IPS-18a (cell line): Measurements from ENCODE around the gene STRBP.
"Not testable (repeated sequence)": the region's sequence is repeated elsewhere in the genome, so short reads cannot be mapped to it uniquely, and the experiment has no call there.

Experiments used
- H3K27ac ChIP-seq: one replicate; pipeline ENCODE4 v1.5.1; 2013; ENCODE audit warnings: low read length
- H3K27me3 ChIP-seq: one replicate; pipeline ENCODE4 v1.6.1; 2013; ENCODE audit warnings: mild to moderate bottlenecking, low read length; ENCODE audit not compliant: control insufficient read depth, insufficient read depth
- H3K36me3 ChIP-seq: one replicate; pipeline ENCODE4 v1.6.1; 2013; ENCODE audit warnings: low read depth, low read length; ENCODE audit not compliant: control insufficient read depth
- H3K4me1 ChIP-seq: one replicate; pipeline ENCODE4 v1.6.1; 2013; ENCODE audit warnings: low read depth, low read length; ENCODE audit not compliant: control insufficient read depth
- H3K4me3 ChIP-seq: one replicate; pipeline ENCODE4 v1.5.1; 2013; ENCODE audit warnings: low read length
- H3K9ac ChIP-seq: one replicate; pipeline ENCODE4 v1.6.1; 2013; ENCODE audit warnings: mild to moderate bottlenecking, low read length, moderate library complexity
- H3K9me3 ChIP-seq: one replicate; pipeline ENCODE4 v1.6.1; 2013; ENCODE audit warnings: low read depth, low read length; ENCODE audit not compliant: control insufficient read depth

Gene STRBP

GRCh38 chr9:123301936-123302335 is 33.5 kb upstream of the STRBP start:
- not testable (repeated sequence) for H3K9me3 ChIP-seq, H3K4me3 ChIP-seq, H3K27me3 ChIP-seq, H3K9ac ChIP-seq, H3K4me1 ChIP-seq, H3K27ac ChIP-seq, H3K36me3 ChIP-seq

GRCh38 chr9:123300554-123300953 is 32.2 kb upstream of the STRBP start:
- no peaks in the 10 kb centered on the region for H3K36me3 ChIP-seq
- H3K27me3 ChIP-seq = no peaks in the 10 kb centered on the region
- H3K9me3 ChIP-seq = no peaks in the 10 kb centered on the region
- H3K9ac ChIP-seq = no peak overlapping the region
- no peaks in the 10 kb centered on the region for H3K4me1 ChIP-seq
- H3K4me3 ChIP-seq = no peak overlapping the region
- H3K27ac ChIP-seq = no peak overlapping the region

DNA sequence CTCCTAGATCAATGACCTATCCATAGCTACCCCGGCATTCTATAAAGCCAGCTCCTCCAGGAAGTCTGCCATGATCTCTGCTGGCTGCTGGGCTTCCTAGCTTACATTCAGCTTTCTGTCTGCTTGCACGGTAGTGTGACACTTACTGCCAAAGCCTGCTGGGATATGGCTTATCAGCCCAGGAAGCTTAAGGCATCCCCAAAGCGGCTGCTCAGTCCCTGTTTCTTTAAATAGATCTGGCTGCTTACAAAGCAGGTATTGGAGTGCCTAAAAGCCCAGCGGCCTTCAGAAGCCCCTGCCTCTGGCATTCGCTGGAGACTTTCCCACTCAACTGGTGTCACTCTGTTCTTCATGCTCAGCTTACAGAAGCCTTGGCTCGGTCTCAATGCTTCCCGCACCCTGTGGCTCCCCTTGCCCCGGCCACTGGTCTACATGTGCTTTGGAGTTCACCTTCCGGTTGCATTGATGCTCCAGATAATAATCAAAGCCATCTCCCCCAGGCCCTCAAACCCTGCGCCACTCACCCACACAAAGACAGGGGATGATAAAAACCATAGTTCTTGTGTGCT is 31.3 kb upstream of the STRBP start:
- H3K27me3 ChIP-seq = no peaks in the 10 kb centered on the region
- H3K4me1 ChIP-seq = no peaks in the 10 kb centered on the region
- no peak overlapping the region for H3K9ac ChIP-seq
- H3K36me3 ChIP-seq = no peaks in the 10 kb centered on the region
- no peak overlapping the region for H3K27ac ChIP-seq
- no peaks in the 10 kb centered on the region for H3K9me3 ChIP-seq
- H3K4me3 ChIP-seq = no peak overlapping the region

- Histone ChIP-seq H3K4me1 (no peaks in the 10 kb centered on the region), H3K4me3 (no peak overlapping the region), H3K27me3 (no peaks in the 10 kb centered on the region), H3K9me3 (no peaks in the 10 kb centered on the region), H3K27ac (no peak overlapping the region), H3K9ac (no peak overlapping the region), H3K36me3 (no peaks in the 10 kb centered on the region)
Measured at GRCh38 chr9:123296174-123296573, 27.8 kb upstream of the STRBP start.

GRCh38 chr9:123291736-123292135 is 23.4 kb upstream of the STRBP start:
- no peak overlapping the region for H3K4me3 ChIP-seq
- H3K36me3 ChIP-seq = no peaks in the 10 kb centered on the region
- no peak overlapping the region for H3K9ac ChIP-seq
- no peaks in the 10 kb centered on the region for H3K27me3 ChIP-seq
- no peaks in the 10 kb centered on the region for H3K4me1 ChIP-seq
- no peak overlapping the region for H3K27ac ChIP-seq
- no peaks in the 10 kb centered on the region for H3K9me3 ChIP-seq

- Histone ChIP-seq H3K4me3 (no peak overlapping the region), H3K27ac (no peak overlapping the region), H3K27me3 (no peaks in the 10 kb centered on the region), H3K9ac (no peak overlapping the region), H3K9me3 (no peaks in the 10 kb centered on the region), H3K4me1 (no peaks in the 10 kb centered on the region), H3K36me3 (no peaks in the 10 kb centered on the region)
Measured at GRCh38 chr9:123290764-123291163, 22.4 kb upstream of the STRBP start.

DNA sequence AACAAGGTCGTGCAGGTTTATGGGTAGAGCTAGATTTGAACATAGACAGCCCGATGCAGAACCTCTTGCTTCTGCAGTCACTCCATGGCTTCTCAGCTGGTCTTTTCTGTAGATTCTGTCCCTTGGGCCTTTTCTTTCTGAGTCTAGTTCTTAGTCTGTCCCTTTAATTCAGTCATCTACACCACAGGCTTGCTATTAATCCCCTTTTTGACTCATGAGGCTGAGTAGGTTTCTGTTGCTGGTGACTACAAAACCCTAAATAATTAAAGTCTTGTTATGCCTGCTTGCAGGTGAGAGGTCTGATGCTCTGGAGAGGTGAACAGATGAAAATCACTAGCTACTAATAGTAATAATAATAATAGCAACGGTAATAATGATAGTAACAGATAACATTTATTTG is 19.3 kb upstream of the STRBP start:
- no peak overlapping the region for H3K27ac ChIP-seq
- H3K9ac ChIP-seq = no peak overlapping the region
- no peaks in the 10 kb centered on the region for H3K9me3 ChIP-seq

GRCh38 chr9:123286324-123286723 is 17.9 kb upstream of the STRBP start:
- Histone ChIP-seq H3K4me1 (no peaks in the 10 kb centered on the region), H3K27me3 (no peaks in the 10 kb centered on the region), H3K36me3 (no peaks in the 10 kb centered on the region), H3K27ac (no peak overlapping the region), H3K4me3 (no peak overlapping the region), H3K9ac (no peak overlapping the region), H3K9me3 (no peaks in the 10 kb centered on the region)

More for the DNA sequence above, 19.3 kb upstream of the STRBP start:
- Histone ChIP-seq H3K4me3 (no peak overlapping the region), H3K36me3 (no peaks in the 10 kb centered on the region), H3K4me1 (no peaks in the 10 kb centered on the region), H3K27me3 (no peaks in the 10 kb centered on the region)

GRCh38 chr9:123284656-123285055 is 16.3 kb upstream of the STRBP start:
- Histone ChIP-seq H3K9me3 (no peaks in the 10 kb centered on the region), H3K4me3 (no peak overlapping the region), H3K27ac (no peak overlapping the region), H3K27me3 (no peaks in the 10 kb centered on the region), H3K4me1 (no peaks in the 10 kb centered on the region), H3K9ac (no peak overlapping the region), H3K36me3 (no peaks in the 10 kb centered on the region)

DNA sequence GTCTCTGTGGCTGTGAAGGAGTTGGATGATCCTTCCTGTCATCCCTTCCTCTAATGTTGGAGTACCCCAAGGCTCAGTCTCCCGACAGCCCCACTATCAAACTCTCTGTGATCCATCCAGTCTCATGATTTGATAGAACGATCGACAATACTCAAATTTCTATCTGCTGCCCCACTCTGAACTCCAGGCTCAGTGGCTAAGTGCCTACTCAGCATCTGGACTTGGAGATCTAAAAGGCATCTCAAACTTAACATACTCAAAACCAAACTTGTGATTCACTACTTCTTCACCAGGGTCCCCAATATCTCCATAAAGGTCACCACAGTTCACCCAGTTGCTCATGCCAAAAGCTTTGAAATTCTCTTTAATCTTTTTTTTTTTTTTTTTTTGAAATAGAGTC is 15.1 kb upstream of the STRBP start:
- Histone ChIP-seq H3K9me3 (no peaks in the 10 kb centered on the region), H3K4me3 (no peak overlapping the region), H3K27me3 (no peaks in the 10 kb centered on the region), H3K4me1 (no peaks in the 10 kb centered on the region), H3K27ac (no peak overlapping the region), H3K36me3 (no peaks in the 10 kb centered on the region), H3K9ac (no peak overlapping the region)

- Histone ChIP-seq H3K9me3 (no peaks in the 10 kb centered on the region), H3K27ac (no peak overlapping the region), H3K36me3 (no peaks in the 10 kb centered on the region), H3K4me3 (no peak overlapping the region), H3K9ac (no peak overlapping the region), H3K27me3 (no peaks in the 10 kb centered on the region), H3K4me1 (no peaks in the 10 kb centered on the region)
Measured at GRCh38 chr9:123283048-123283408, 14.6 kb upstream of the STRBP start.

- H3K27ac ChIP-seq = no peak overlapping the region
- H3K4me3 ChIP-seq = no peak overlapping the region
- H3K27me3 ChIP-seq = no peaks in the 10 kb centered on the region
- no peaks in the 10 kb centered on the region for H3K36me3 ChIP-seq
- no peaks in the 10 kb centered on the region for H3K9me3 ChIP-seq
- H3K9ac ChIP-seq = no peak overlapping the region
- H3K4me1 ChIP-seq = no peaks in the 10 kb centered on the region
Measured at GRCh38 chr9:123282362-123283047, 14.1 kb upstream of the STRBP start.
